ENCODE measurements around the gene SRXN1.

DNA sequence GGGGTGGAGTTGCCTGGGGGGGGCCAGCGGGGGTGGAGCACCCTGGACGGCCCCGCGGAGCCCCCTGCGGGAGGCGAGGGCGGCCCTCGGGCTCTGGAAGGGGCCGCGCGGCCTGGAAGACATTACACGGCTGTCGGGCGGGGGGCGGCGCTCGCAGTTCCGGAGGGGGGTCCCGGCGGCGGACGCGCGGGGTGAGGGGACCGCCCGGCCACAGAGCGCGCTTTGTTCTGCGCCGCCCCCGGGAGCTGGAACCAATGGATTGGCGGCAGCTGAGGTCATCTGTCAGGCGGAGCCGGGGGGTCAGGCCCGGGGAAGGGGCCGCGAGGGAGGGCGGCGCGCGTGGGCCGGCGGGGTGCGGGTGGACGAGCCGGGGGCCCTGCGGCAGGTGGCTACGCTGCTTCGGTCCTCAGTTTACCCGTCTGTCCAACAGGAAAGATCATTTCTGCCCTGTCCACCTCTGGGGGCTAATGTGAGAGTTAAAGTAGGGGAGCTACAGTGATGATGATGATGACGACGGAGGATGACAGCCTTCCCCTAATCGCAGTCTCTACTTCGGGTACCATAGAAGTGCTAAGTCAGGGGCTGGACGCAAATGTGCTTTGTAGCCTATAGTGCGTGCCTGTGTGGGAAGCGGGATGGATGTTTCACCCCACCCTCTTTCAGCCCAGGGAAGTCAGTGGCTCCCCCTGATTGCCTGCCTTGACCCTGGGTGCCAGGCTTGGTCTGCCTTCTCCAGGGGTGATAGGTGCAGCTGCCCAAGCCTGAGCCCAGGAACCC is 10.4 kb downstream of the SRXN1 start:
- TF ChIP-seq CTCF (IDR thresholded peaks at IDR 0.05) = no peak
- no peak for TF ChIP-seq CHD4 (IDR thresholded peaks at IDR 0.05; ENCODE audit: borderline replicate concordance)
- TF ChIP-seq, protein P1, sequence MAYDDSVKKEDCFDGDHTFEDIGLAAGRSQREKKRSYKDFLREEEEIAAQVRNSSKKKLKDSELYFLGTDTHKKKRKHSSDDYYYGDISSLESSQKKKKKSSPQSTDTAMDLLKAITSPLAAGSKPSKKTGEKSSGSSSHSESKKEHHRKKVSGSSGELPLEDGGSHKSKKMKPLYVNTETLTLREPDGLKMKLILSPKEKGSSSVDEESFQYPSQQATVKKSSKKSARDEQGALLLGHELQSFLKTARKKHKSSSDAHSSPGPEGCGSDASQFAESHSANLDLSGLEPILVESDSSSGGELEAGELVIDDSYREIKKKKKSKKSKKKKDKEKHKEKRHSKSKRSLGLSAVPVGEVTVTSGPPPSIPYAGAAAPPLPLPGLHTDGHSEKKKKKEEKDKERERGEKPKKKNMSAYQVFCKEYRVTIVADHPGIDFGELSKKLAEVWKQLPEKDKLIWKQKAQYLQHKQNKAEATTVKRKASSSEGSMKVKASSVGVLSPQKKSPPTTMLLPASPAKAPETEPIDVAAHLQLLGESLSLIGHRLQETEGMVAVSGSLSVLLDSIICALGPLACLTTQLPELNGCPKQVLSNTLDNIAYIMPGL (CRISPR knock-in tag; IDR thresholded peaks at IDR 0.05; ENCODE audit: borderline replicate concordance) = no peak
- no peak for TF ChIP-seq POLR2A (IDR thresholded peaks at IDR 0.05; ENCODE audit: low read length)
- no peak for TF ChIP-seq ATOH8 (CRISPR knock-in tag; IDR thresholded peaks at IDR 0.05; ENCODE audit: low read depth)
- no peak for TF ChIP-seq BCL3 (IDR thresholded peaks at IDR 0.05)

Data from A549 (cell line).